Amniotic stem cell (primary cell): Measurements from ENCODE around the gene CCDC50.

ENCODE experiments used
- DNase-seq: peaks from one replicate; lab custom pipeline; 2025; lab: John Stamatoyannopoulos, UW

CCDC50 gene

DNA sequence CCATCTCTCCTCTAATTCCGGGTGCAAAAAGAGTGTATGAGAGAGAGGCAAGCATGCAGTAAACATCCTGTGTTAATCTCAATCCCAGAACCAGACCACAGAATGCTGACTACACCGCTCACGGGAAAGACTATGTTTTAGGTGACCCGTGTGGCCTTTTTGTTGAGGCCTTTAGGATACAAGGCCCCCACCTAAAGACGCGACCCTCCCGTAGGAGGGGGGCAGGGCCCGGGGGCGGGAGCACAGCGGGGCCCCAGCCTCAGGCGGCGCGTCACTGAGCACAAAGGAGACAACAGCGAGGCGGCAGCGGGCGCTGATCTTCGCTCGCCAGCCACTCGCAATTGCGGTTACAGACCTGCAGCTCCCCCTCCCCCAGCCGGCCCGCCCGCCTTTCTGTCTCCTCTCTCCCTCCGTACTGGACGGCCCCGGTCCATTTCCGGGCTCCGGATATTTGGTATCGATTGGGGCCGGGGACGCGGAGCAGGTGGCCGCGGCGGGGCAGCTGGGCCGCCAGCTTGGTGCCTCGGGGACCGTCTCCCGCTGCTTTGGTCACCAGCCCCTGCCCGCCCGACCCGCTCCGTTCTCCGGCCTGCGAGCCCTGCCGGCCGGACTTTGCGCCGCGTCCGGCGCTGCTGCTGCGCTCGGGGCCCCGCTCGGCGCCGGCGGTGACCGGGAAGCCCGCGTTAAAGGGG, at the start of gene CCDC50:
TSS of gene CCDC50 (plus strand) at position 433 of the 692 bp plus-strand sequence. CDS start 281 bp downstream, outside the sequence.
- DNase-seq = peak; percentile 21

DNA sequence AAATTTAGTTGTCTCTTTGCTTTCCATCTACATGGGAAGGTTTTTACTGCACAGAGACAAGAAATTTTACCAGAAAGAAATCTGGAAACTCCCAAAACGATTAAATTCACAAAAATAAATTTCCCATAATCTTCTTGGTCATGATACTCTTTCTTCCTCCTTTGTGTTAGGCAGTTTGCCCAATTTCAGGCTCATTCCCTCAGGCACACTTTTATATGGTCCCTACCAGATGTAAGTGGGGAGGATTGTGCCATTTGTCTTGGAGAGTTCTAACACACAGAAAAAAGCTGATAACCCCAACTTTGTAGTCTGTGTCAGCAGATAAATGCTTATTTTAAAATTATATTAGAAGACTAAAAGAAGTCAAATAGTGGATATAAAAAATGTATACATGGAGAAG, 49.1 kb upstream of the CCDC50 start:
- no peak for DNase-seq

GRCh38 chr3:191280882-191281281, 48.3 kb upstream of the CCDC50 start:
- no peak for DNase-seq

GRCh38 chr3:191282251-191283185, 46.7 kb upstream of the CCDC50 start:
- DNase-seq = no peak

- DNase-seq = no peak
Measured at GRCh38 chr3:191283400-191283799, 45.8 kb upstream of the CCDC50 start.

DNA sequence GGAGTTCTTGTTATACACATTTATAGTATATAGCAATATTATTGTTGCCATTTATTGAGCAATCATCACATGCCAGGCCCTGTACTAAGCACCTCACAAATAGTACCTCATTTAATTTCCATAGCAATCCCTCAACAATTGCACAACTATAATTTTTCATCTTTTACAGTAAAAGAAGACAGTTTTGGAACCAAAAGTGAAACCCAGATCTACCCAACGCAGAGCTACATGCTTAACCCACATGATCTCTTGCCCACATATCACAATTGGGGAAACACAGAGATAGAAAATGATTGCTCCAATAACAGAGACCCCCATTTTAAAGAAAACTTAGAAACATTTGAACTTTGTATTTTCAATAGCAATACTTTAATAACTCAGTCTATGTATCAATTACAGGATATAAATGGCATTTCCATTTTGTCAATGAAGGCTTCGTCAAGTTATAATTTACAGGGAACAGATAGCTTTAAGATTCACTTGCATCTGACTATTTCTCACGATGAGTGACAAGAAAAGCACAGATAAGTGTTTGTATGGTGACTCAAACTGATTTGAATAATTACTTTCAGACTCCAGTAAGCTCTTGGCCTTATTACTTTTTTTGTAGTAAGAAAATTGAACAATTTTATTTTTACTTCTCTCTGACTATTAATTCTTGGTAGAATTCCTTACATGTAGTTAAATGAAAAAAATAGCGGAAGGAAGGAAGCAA, 38.7 kb upstream of the CCDC50 start:
- DNase-seq = no peak

- DNase-seq = no peak
Measured at GRCh38 chr3:191292243-191293015, 36.8 kb upstream of the CCDC50 start.

- DNase-seq = no peak
Measured at GRCh38 chr3:191294291-191294690, 34.9 kb upstream of the CCDC50 start.

DNA sequence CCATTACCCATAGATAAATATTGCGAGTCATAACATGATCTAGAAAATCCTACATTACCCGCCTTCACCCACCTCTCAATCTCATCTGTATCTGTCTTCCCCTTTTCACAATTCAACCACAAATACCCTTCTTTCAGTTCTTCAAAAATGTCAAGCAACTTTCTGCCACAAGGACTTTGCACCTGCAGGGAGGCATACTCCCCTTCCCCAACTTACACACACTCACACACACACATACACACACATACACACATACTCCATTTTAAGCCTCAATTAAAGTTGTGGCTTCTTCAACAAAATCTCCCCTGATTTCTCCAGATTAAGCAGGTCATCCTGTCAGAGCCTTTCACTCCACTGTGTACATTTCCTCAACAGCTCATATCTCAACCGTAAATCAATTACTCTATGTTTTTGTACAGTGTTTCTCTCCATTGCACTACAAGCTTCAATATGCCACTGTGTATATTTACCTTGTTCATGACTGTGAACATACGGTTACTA, 33.1 kb upstream of the CCDC50 start:
- DNase-seq = no peak

DNA sequence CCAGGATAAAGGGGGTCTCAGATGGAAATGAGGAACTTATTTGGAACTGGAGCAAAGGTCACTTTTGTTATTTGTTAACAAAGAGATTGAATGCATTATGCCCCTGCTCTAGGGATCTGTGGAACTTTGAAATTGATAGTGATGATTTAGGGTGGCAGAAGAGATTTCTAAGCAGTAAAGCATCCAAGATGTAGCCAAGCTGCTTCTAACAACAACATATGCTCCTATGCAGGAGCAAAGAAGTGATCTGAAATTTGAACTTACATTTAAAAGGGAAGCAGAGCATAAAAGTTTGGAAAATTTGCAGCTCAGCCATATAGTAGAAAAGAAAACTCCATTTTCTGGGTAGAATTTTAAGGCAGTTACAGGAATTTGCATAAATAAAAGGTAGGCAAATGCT, 30.3 kb upstream of the CCDC50 start:
- DNase-seq = no peak

DNA sequence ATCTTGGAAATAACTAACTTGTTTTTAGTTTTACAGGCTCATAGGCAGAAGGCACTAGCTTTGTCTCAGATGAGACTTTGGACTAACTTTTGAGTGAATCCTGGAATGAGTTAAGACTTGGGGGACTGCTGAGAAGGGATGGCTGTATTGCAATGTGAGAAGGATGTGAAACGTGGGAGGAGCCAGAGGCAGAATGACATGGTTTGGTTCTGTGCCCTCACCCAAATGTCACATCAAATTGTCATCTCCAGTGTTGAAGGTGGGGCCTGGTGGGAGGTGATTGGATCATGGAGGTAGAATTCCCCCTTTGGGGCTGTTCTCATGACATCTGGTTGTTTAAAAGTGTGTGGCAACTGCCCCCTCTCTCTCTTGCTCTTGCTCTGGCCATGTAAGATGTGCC, 28.8 kb upstream of the CCDC50 start:
- DNase-seq = no peak

DNA sequence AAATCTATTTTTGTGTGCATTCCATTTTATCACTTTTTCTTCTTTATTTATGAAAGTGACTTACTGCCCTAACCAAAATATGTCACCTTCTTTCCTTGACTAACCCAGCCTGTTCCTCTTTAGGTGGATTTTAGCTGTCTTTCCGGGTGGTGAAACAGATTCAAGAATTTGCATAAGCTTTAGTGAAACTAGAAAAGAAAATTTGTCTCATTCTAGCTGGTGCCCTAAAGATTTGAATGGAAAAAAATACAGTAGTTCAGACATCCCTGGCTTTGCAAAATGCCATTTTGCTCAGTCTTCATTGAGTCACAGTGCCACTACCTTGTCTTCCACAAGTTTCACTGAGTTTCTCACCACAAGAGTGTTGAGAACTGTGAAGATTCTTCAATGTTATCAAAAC, 28.2 kb upstream of the CCDC50 start:
- DNase-seq = no peak

- DNase-seq = no peak
Measured at GRCh38 chr3:191301782-191302411, 27.3 kb upstream of the CCDC50 start.

DNA sequence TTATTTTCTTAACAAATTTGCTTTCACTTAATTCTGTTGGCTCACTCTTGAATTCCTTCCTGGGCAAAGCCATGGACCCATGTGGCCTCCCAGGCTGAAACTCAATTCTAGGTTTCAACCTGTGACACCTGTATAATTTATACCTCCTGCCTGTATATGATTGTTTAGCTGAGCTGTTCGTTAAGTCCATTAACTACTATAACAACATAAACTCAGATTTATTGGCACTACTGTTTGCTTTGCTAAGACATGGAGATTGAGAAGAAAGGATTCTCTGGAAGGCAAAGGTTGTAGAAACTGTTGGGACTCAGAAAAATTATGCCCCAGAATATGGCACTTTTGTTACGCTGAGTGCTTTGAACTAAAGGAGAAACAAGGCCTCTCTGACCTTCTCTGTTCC, 26.7 kb upstream of the CCDC50 start:
- DNase-seq = no peak

DNA sequence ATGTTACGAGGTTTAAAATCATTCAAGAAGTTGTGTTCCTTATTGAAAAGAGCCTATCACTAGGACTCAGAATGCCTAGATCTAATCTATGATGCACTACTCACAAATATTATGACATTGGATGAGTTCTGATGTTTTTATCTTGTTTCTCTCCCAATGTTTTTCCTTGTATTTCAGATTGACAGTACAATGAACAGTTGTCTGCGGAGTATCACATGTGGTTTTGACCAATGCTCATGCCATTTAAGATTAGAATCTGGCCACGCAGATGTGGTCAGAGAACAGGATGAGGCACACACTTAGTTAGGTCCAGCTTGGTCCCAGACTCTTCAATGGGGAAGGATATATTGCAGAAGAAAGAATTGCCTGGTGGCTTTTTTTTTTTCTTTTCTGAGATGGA, 25.6 kb upstream of the CCDC50 start:
- no peak for DNase-seq

DNA sequence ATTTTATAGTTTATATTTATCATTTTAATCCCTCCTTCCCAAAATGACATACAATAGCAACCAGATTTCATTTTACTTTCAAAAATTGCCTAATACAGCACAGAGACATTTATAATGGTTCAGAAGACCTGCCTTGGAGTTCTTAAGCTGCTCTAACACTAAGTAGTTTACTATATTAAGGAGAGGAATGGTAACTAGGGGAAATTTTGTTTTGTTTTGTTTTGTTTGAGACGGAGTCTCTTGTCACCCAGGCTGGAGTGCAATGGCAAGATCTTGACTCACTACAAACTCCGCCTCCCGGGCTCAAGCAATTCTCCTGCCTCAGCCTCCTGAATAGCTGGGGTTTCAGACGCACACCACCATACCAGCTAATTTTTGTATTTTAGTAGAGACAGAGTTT, 22.8 kb upstream of the CCDC50 start:
- no peak for DNase-seq

- no peak for DNase-seq
Measured at GRCh38 chr3:191307341-191307740, 21.9 kb upstream of the CCDC50 start.

GRCh38 chr3:191313296-191313695, 15.9 kb upstream of the CCDC50 start:
- DNase-seq = no peak

DNA sequence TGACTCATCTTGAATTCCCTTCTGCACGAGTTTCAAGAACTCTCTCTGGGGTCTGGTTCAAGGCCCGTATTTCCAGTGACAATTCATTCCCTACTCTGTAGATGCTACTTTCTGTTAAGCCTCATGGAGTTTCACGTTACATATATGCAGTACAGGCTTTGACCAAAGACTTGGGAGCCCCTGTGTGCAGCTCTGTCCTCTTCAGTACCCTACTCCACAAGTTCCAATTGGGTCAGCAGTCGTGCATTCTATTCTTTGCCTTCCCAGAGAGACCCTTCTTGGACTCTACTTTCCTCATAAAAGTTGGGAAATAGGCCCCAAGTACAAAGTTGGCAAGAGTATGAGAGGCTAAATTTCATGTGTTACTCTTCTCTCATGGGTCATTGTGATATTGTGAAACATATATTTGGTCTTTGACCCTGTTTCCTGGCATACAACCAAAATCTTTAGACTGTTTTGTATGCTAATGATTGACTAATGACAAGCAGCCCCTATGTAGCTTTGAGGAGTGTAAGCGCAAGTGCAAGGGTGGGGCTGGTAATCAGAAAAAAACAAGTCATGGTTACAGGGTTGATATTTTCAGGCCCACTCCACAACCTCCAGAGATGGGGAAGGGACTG, 15.0 kb upstream of the CCDC50 start:
- no peak for DNase-seq

- DNase-seq = no peak
Measured at GRCh38 chr3:191316876-191317603, 12.2 kb upstream of the CCDC50 start.
